HG02885 (cell line): ENCODE results near the gene TBATA.
"Not testable (repeated sequence)": the region's sequence is repeated elsewhere in the genome, so short reads cannot be mapped to it uniquely, and the experiment has no call there.

ENCODE experiments used
- ATAC-seq: cut with Tn5 transposase; IDR thresholded peaks from one replicate; pipeline ENCODE4 v1.9.1; 2021; ENCODE audit warnings: mild to moderate bottlenecking; ENCODE audit not compliant: unreplicated experiment, poor library complexity

TBATA gene

GRCh38 chr10:70779511-70780369 lies 5.4 kb downstream of the TBATA start:
- no peak for ATAC-seq

DNA sequence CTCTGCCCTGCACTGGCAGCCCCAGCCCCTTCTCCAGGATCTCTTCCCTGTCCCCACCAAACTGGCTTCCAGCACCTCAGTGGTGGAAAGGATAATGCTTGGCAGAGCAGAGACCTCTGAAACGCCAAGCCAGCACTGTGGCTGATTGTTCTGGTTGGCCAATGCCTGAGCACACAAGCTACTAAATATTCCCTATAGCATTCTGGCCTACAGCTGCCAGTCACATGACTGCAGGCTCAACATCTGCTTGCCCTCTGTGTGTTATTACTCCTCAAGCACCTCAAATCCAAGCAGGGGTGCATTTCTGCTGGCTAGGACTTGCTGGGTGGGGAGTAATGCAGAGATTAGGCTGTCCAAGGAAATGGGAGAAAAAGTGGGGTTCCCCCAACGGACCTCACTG lies 6.1 kb downstream of the TBATA start:
- ATAC-seq: no peak

GRCh38 chr10:70778267-70778924 lies 6.8 kb downstream of the TBATA start:
- no peak for ATAC-seq

DNA sequence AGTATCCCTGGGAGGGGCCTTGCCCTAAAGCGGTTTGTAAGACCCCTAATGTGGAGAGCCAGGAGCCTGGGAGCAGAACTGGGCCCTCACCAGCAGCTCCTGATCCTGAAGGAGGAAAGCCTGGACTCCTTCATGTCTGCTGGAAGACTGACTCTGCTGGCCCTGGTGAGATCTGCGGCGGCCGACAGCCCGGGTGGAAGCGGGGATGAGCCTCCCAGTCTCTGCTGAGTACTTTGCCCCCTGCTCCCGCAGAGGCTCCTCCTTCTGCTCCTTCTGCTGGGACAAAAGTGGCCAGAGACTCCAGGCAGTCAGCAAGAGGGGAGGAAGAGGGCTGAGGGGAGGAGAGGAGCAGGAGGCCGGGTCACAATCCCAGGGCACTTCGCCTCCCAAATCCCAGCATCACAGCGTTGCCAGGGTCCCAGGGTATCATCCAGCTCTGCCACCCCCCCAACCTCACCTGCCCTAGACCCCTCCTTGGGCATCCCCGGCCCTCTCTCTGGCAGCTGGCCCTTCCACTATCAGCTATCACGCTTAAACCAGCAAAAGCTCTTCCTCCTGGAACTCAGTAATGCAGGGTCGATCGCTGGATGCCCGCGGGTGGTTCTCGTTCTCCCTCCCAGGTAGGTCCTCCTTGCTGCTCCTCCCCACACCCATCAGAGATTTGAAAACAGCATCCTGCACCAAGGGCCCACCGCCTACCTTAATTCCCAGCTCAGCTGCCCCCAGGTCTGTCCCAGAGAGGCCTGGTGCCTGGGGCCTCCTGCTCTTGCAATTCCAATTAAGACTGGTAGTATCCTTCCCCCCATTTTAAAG lies 7.9 kb downstream of the TBATA start:
- ATAC-seq: no peak

DNA sequence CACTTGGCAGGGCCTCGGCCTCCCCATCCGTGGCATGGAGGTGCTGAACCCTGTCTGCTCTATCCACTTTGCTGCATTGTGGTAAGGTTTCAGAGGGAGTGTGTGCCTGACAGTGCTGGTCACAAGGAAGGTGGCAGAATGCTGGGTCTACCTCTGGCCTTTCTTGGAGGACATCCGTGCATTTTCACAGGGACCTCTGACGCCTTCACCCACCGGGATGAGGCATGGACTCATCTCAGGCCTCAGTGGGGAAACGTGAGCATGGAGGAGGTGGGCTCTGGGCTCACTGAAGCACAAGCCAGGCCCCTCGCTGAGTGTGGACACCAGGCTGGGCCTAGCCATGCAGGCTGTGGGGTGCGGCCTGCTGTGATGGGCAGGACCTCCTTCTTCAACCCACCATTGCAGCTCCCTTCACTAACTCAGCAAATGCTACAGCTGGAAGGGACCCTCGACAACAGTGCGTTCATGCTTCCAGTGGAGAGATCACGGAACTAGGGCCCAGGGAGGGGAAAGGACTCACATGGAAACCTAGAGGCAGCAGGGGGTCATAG lies 8.6 kb downstream of the TBATA start:
- ATAC-seq: no peak

DNA sequence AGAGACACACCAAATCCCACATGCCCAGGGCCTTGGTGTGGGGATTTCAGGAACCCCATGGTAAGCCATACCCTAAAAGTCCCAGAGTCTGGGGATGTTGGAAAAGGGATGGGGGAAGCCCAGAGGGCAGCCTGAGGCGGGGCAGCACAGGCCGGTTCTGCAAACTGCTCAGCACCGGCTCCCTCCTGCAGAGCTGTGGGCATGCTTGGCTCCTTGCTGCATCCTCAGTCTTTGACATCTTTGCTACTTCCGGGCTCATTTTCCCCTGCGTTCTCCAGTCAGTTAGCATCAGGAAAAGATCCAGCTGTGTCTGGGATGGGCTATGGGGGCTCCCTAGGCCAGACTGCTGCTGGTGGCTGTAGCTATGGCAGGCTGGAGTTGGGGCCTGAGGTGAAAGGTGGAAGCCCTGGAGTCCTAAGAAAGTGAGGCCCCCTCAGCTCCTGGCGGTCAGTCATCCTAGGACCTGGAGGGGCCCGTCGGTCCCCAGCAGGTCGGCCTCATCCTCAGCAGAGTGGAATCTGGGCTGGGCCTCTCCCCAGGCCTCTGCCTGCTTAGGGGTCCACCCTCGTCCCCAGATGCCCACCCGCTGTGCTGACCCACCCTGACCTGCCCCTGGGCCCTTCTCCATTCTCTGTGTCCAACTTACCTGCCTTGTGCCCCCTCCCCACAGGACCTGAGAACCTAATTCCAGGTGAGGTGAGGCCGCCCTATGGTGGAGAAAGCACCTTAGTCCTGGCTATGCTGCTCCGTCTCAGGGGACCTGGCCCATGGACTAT lies 9.3 kb downstream of the TBATA start:
- no peak for ATAC-seq

DNA sequence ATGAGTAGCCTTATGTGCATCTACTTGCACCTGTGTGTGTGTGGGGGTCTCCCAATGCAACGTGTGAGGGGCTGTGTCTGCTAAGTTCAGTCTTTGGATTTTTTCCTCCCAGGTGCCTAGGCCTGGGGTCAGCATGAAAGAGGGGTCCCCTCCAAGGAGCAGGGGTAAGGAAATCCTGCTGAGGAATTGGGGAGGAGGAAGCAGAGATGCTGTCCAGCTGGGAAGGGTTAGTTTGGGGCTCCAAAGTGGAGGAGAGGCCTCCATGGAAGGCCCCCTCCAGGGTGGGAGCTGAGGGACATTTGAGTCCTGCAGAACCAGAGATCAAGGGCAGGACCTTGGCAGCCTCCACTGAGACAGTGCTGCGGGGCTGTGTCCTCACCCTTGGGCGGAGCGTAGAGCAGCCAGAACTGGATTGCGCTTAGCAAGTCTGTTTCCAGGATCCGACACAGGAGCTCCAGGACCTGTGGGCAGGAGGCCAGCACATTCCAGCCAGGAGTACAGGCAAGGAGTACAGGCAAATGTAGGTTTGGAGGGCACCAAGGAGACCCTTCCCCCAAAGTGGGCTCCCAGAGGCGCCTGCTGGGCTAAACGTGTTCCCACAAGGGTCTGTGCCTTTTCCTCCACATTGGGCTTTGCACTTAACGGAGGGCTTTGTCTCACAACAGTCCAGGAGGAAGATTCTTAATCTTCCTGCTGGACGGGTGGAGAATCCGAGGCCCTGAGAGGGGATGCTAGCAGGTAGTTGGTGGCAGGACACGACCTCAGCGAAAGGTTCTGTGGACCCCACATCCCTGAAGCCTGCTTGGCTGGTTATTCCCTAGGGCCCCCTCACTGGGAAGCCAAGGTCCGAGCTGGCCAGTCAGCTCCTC lies 10.1 kb downstream of the TBATA start:
- no peak for ATAC-seq

DNA sequence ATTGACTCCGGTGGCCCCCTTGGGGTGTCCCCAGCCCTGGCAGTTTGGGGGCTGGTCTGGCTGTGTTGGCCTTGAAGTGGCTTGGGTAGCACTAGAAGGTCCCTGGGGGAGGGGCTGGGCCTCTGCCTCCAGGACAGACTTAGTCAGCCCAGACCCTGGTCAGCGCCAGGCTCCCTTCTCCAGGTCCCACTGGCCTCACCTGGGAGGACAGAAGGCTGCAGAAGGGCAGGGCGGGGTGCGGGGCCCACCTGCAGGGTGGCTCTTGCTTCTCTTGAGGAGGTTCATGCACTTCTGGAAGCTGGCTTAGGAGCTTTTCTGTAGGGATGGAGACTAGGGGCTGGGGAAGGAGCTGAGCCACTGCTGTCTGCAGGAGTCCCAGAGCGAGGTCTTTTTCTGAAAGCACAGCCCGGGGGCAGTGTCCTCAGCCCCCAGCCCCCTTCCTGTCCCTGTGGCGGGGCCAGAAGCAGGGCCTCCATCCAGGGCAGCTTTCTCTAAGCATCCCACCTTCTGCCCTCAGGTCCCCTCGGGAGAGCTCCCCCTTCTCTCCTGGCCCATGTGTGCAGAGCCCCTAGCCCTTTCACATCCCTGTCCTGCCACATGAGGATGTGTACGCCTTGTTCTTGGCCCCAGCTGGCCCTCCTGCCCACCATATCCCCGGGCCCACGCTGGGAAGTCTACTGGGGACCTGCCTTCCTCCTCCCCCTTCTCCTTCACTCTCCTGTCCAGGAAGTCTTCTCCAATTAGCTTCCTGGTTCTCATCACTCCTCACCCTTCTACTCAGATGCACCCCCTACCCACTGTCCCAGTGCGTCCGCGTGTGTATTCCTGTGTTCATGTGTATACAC lies 11.0 kb downstream of the TBATA start:
- no peak for ATAC-seq

DNA sequence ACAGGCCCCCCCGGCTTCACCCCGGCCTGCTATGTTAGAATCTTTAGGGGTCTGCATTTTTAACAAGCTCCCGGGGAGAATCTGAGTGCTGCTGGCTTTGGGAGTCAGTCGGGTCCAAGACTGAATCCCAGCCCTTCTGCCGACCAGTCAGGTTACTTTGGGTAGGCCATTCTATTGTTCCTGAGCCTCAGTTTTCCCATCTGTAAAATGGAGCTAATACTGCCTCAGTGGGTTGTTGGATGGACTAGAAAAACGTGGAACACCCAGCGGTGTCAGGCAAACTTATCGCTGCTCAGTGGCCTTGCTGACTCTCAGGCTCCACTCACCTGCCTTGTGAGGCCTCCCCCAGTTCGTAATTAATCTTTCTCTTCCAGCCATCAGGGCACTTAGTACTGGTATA lies 11.7 kb downstream of the TBATA start:
- ATAC-seq: no peak

- no peak for ATAC-seq
Measured at GRCh38 chr10:70772627-70773026, 12.6 kb downstream of the TBATA start.

DNA sequence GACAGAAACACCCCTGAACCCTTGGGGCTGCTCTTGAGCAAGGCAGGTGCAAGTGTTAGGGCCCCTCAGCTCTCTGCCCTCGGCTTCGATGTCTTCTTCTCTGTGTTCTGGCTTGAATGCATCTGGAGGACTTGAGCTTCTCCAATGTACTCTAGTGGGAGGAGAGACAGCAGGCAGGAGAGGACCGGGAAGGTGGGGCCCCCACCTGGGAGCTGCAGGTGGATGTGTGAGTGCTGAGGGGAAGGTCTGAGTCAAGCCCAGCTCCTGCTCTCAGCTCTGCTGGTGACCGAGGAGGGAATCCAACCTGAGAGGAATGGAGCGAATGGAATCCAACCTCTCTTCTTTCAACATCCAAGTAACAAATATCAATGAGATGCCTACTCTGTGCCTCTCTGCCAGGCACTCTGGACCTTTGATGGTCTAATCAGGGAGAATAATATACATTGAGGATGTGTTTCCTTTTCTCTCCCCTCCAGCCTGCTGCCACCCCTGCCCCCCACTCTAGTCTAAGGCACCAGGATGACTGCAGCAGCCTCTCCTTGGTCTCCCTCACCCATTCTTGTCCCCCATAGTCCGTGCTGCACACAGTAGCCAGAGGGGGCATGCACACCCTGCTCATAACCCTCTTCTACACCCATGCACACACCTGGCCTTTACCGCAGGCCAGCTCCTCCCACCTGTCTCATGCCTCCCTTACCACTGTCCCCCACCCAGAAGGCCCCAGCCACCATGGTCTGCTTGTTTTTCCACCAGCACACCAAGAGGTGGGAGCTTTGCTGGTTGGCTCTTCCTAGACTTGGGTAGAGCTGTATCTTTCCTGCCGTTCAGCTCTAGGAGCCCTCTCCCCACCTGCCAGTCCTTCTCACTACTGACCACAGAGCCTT lies 13.6 kb downstream of the TBATA start:
- ATAC-seq: no peak

GRCh38 chr10:70770516-70770915 lies 14.7 kb downstream of the TBATA start:
- not testable (repeated sequence) for ATAC-seq

- ATAC-seq: no peak
Measured at GRCh38 chr10:70770001-70770400, 15.2 kb downstream of the TBATA start.

DNA sequence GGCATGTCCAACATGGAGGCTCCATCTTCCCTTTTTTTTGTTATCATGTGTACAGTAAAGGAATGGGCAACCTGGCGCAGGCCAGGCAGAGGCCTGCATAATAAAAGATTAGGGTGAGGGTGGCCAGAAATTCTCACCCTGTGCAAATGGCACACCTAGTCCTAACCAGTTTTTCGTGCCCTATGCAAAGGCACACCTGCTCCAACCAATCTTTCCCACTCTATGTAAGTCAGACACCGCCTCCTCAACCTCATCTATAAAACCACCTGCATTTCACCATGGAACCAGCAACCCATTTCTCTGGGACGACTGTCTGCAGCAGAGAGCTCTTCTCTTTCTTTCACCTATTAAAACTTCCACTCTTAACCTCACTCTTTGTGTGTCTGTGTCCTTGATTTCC lies 16.1 kb downstream of the TBATA start:
- ATAC-seq: no peak

GRCh38 chr10:70768026-70768685 lies 17.0 kb downstream of the TBATA start:
- ATAC-seq: not testable (repeated sequence)

DNA sequence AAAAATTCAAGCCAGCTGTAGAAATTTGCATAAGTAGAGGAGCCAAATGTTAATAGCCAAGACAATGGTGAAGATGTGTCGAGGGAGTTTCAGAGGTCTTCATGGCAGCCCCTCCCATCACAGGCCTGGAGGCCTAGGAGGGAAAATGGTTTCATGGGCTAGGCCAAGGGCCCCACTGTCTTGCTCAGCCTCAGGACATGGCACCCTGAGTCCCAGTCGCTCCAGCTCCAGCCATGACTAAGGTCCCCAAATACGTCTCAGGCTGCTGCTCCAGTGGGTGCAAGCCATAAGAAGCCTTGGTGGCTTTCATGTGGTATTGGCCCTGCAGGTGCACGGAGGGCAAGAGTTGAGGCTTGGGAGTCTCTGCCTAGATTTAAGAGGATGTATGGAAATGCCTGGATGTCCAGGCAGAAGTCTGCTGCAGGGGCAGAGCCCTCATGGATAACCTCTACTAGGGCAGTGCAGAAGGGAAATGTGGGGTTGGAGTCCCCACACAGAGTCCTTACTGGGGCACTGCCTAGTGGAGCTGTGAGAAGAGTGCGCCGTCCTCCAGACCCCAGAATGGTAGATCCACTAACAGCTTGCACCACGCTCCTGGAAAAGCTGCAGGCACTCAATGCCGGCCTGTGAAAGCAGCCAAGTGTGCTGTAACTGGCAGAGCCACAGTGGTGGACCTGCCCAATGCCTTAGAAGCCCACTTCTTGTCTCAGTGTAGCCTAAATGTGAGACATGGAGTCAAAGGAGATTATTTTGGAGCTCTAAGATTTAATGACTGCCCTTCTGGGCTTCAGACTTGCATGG lies 19.2 kb downstream of the TBATA start:
- no peak for ATAC-seq
